Keratinocyte (primary cell): ENCODE data around the gene CLSTN2. TPM values are rescaled to one million over a fixed set of nuclear protein-coding genes. Genes with fewer than 3 reads are reported as not detected.

Source experiments
- DNase-seq: peaks from one replicate; pipeline ENCODE4 v3.0.0-alpha.2; 2011; ENCODE audit warnings: low read depth, missing footprints, low spot score
- FAIRE-seq: peaks from 2 replicates; lab custom pipeline; 2011; peaks lifted over from hg19 to GRCh38; lab: Jason Lieb, UNC
- H2AFZ ChIP-seq: 2 replicates; pipeline ENCODE4 v1.6.0; 2012; ENCODE audit warnings: low read length, control low read depth, inconsistent platforms; ENCODE audit not compliant: control insufficient read depth
- H3K27ac ChIP-seq: 2 replicates; pipeline ENCODE4 v1.5.1; 2011; ENCODE audit warnings: low read length; ENCODE audit not compliant: control insufficient read depth, insufficient read depth
- H3K27me3 ChIP-seq: 3 replicates; pipeline ENCODE4 v1.6.0; 2011; ENCODE audit warnings: low read length; ENCODE audit not compliant: control insufficient read depth, insufficient read depth; ENCODE audit errors: extremely low read depth
- H3K36me3 ChIP-seq, 2 experiments: 2 replicates in 1 of 2; 3 replicates in 1 of 2; pipeline ENCODE4 v1.5.1; 2011; ENCODE audit warnings: low read length in 2 of 2, mild to moderate bottlenecking in 1 of 2; ENCODE audit not compliant: control insufficient read depth in 2 of 2, insufficient read depth in 2 of 2; ENCODE audit errors: extremely low read depth in 1 of 2
- H3K4me1 ChIP-seq: 3 replicates; pipeline ENCODE4 v1.5.1; 2011; ENCODE audit warnings: low read length; ENCODE audit not compliant: control insufficient read depth, insufficient read depth; ENCODE audit errors: extremely low read depth
- H3K4me2 ChIP-seq: 3 replicates; pipeline ENCODE4 v1.6.0; 2011; ENCODE audit warnings: low read depth, low read length; ENCODE audit not compliant: control insufficient read depth, insufficient read depth; ENCODE audit errors: extremely low read depth
- H3K4me3 ChIP-seq, 3 experiments: fragments of 200-600 bp in 1 of 3; sonication (generic) in 1 of 3; 2 replicates in 2 of 3; 3 replicates in 1 of 3; pipeline ENCODE4 v1.5.1; 2011 to 2016; ENCODE audit warnings: low read length in 3 of 3, mild to moderate bottlenecking in 3 of 3, control low read depth in 2 of 3, inconsistent platforms in 1 of 3, low read depth in 1 of 3, mixed read lengths in 1 of 3, mixed run types in 1 of 3, moderate library complexity in 1 of 3; ENCODE audit not compliant: control insufficient read depth in 2 of 3, insufficient read depth in 2 of 3; ENCODE audit errors: extremely low read depth in 1 of 3
- H3K79me2 ChIP-seq: 2 replicates; pipeline ENCODE4 v1.6.0; 2012; ENCODE audit warnings: low read length; ENCODE audit not compliant: control insufficient read depth, insufficient read depth
- H3K9ac ChIP-seq: 3 replicates; pipeline ENCODE4 v1.6.0; 2011; ENCODE audit warnings: low read length; ENCODE audit not compliant: control insufficient read depth, insufficient read depth; ENCODE audit errors: extremely low read depth
- H3K9me1 ChIP-seq: 3 replicates; pipeline ENCODE4 v1.6.0; 2011; ENCODE audit warnings: low read length; ENCODE audit not compliant: control insufficient read depth, insufficient read depth; ENCODE audit errors: extremely low read depth
- H3K9me3 ChIP-seq: 2 replicates; pipeline ENCODE4 v1.5.1; 2012; ENCODE audit warnings: low read depth, low read length; ENCODE audit not compliant: control insufficient read depth
- H4K20me1 ChIP-seq: 3 replicates; pipeline ENCODE4 v1.6.0; 2011; ENCODE audit warnings: low read length; ENCODE audit not compliant: control insufficient read depth, insufficient read depth; ENCODE audit errors: extremely low read depth
- CTCF ChIP-seq, 3 experiments: IDR thresholded peaks in 1 of 3; conservative IDR thresholded peaks in 1 of 3; optimal IDR thresholded peaks in 1 of 3; 2 replicates in 2 of 3; 3 replicates in 1 of 3; pipeline versions ENCODE3 to v1.5.1; 2011; ENCODE audit warnings: low read length in 3 of 3, mild to moderate bottlenecking in 3 of 3, moderate library complexity in 2 of 3, control low read depth in 1 of 3, inconsistent platforms in 1 of 3; ENCODE audit not compliant: insufficient read depth in 2 of 3; ENCODE audit errors: extremely low read depth in 1 of 3
- EZH2 ChIP-seq: IDR thresholded peaks from one replicate; pipeline ENCODE4 v1.6.1; 2012; ENCODE audit warnings: inconsistent platforms, mild to moderate bottlenecking, low read length, moderate library complexity
- dilution Hi-C: fragments of 300-500 bp; cut with MboI; formaldehyde crosslinking; loops from one replicate; pipeline ENCODE4 v1.7.0; 2020; ENCODE audit warnings: low sequenced_read_pairs; ENCODE audit not compliant: extremely low pct_ligation_motif_present
- polyA plus RNA-seq, 5 experiments: library from polyadenylated mRNA; depleted of rRNA in 3 of 5; stranded (reverse) in 3 of 5; stranded (forward) in 1 of 5; unstranded in 1 of 5; fragments of >200 nt; gene quantifications; 1 replicate in 1 of 5; 2 replicates in 3 of 5; 3 replicates in 1 of 5; pipeline versions ENCODE4 v1.2.1 to v1.2.3, GENCODE V29; 2011 to 2012; ENCODE audit warnings: missing spikeins in 2 of 5, low read depth in 1 of 5, low replicate concordance in 1 of 5

Gene CLSTN2
- polyA plus RNA-seq, 1 donor (not counting 4 experiments of a cell fraction or from before 2014, with no cell fraction given), result 0.09 TPM

- Histone ChIP-seq H3K9me3 (no peaks in the 10 kb centered on the region), H3K4me3 (no peak overlapping the region), H3K9me1 (no peaks in the 10 kb centered on the region), H3K9ac (no peak overlapping the region), H2AFZ (no peak overlapping the region), H3K36me3 (no peaks in the 10 kb centered on the region), H4K20me1 (no peaks in the 10 kb centered on the region), H3K79me2 (no peaks in the 10 kb centered on the region), H3K4me2 (no peak overlapping the region), H3K27me3 (no peaks in the 10 kb centered on the region), H3K4me1 (no peaks in the 10 kb centered on the region), H3K27ac (no peak overlapping the region)
- dilution Hi-C loops, result no loop called here
- no peak for TF ChIP-seq EZH2
- no peak for TF ChIP-seq CTCF (optimal IDR thresholded peaks at IDR 0.05 in 1 of 3, IDR thresholded peaks at IDR 0.05 in 1 of 3, conservative IDR thresholded peaks at IDR 0.05 in 1 of 3; ENCODE audit: extremely low read depth in 1 of 3, insufficient read depth in 2 of 3, low read length in 3 of 3)
- no peak for DNase-seq
- FAIRE-seq, result no peak
Observed at GRCh38 chr3:139945386-139945785, 10.4 kb downstream of the CLSTN2 start.

- TF ChIP-seq EZH2, result no peak
- TF ChIP-seq CTCF (optimal IDR thresholded peaks at IDR 0.05 in 1 of 3, IDR thresholded peaks at IDR 0.05 in 1 of 3, conservative IDR thresholded peaks at IDR 0.05 in 1 of 3; ENCODE audit: extremely low read depth in 1 of 3, insufficient read depth in 2 of 3, low read length in 3 of 3), result no peak
Observed at GRCh38 chr3:139945942-139946341, 11.0 kb downstream of the CLSTN2 start.

More at GRCh38 chr3:139945942-139946341, 11.0 kb downstream of the CLSTN2 start:
- Histone ChIP-seq H3K27ac (no peak overlapping the region), H3K4me2 (no peak overlapping the region), H3K9me1 (no peaks in the 10 kb centered on the region), H4K20me1 (no peaks in the 10 kb centered on the region), H3K4me3 (no peak overlapping the region), H2AFZ (no peak overlapping the region), H3K9me3 (no peaks in the 10 kb centered on the region), H3K79me2 (no peaks in the 10 kb centered on the region), H3K36me3 (no peaks in the 10 kb centered on the region), H3K27me3 (no peaks in the 10 kb centered on the region), H3K9ac (no peak overlapping the region), H3K4me1 (no peaks in the 10 kb centered on the region)
- dilution Hi-C loops, result no loop called here
- FAIRE-seq (no peak), DNase-seq (no peak)
